Astrocyte of the spinal cord (primary cell): ENCODE data around the gene SMC3.

Experiments
- DNase-seq: peaks from one replicate; pipeline ENCODE4 v3.0.0; 2011; ENCODE audit warnings: low read depth, low spot score
- H3K4me3 ChIP-seq: 2 replicates; pipeline ENCODE4 v1.5.1; 2011; ENCODE audit warnings: low read depth, mild to moderate bottlenecking, low read length, moderate library complexity
- in situ Hi-C: cut with HindIII; loops from 2 replicates; pipeline ENCODE4 v1.10.0; 2017; ENCODE audit warnings: low sequenced_read_pairs
- TF ChIP-seq, protein P1 (sequence below): IDR thresholded peaks from 2 replicates; pipeline ENCODE4 v1.5.1; 2012; ENCODE audit warnings: low read depth, mild to moderate bottlenecking, low read length, inconsistent platforms

The SMC3 gene

DNA sequence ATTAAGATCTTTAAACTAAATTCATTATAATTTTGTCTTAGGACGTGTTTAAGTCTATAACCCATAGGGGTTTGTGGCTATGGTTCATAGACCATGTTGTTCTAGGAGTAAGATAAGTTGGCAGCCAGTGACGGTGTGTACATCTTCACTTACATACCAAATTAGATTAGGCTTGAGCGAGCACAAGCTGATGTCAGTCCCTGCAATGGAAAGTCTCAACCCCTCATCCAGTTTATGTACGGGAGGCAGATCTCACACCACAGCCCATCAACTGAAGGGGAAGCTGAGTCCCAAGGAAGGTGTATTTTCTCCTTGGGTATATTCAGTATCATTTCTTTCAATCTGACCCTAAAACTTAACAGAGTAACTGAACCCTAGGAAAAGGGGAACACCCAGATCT is 5.1 kb upstream of the SMC3 start:
- H3K4me3 ChIP-seq = no peak overlapping the region
- TF ChIP-seq, protein P1, sequence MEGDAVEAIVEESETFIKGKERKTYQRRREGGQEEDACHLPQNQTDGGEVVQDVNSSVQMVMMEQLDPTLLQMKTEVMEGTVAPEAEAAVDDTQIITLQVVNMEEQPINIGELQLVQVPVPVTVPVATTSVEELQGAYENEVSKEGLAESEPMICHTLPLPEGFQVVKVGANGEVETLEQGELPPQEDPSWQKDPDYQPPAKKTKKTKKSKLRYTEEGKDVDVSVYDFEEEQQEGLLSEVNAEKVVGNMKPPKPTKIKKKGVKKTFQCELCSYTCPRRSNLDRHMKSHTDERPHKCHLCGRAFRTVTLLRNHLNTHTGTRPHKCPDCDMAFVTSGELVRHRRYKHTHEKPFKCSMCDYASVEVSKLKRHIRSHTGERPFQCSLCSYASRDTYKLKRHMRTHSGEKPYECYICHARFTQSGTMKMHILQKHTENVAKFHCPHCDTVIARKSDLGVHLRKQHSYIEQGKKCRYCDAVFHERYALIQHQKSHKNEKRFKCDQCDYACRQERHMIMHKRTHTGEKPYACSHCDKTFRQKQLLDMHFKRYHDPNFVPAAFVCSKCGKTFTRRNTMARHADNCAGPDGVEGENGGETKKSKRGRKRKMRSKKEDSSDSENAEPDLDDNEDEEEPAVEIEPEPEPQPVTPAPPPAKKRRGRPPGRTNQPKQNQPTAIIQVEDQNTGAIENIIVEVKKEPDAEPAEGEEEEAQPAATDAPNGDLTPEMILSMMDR = no peak
- DNase-seq = no peak
- in situ Hi-C loops = loop anchor here (25.0 kb wide), 1 partner anchor 250 kb away; the partner anchor contains the start of gene SMNDC1

DNA sequence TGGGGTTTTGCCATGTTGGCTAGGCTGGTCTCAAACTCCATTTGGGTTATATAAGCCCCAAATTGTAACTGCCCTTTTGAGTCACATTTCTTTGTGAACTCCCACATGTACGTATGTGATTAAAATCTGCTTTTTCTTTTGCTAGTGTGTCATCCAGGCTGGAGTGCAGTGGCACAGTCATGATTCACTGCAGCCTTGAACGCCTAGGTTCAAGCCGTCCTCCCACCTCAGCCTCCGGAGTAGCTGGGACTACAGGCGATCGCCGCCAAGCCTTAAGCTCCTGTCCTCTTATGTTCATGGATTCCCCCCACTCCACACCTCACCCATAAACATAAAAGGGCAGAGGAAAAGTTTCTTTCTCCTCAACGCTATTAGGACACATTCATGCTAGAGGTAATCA is 4.4 kb upstream of the SMC3 start:
- TF ChIP-seq, protein P1 = no peak
- in situ Hi-C loops = loop anchor here (25.0 kb wide), 1 partner anchor 251 kb away; the partner anchor contains the start of gene SMNDC1
- no peak overlapping the region for H3K4me3 ChIP-seq
- no peak for DNase-seq

DNA sequence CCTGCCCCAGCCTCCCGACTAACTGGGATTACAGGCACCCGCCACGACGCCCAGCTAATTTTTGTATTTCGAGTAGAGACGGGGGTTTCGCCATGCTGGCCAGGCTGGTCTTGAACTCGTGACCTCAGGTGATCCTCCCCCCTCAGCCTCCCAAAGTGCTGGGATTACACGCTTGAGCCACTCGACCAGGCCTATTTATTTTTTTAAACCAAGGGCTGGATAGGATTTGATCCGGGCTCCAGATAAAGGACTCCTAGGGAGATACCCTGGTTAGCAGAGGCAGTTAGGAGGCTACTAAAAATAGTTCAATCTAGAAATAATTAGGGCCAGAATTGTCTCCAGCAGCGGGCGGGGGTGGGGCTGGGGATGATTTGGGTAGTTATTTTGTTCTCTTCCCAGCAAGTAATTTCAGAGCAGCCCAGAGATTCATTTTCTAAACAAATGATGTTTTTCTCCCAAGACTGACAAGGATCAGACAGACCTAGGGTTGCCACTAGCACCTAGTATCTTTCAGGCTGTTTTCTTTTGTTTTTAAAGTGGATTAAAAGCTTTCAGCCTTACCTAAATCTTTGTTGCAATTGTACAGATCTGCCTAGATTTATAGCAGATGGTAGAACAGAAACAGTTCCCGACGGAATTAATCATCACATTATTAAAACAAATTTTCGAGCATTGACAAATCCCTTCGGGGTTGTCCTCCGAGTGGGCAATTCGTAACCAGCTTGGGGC is 859 bp upstream of the SMC3 start:
- no peak for DNase-seq
- TF ChIP-seq, protein P1 = no peak
- in situ Hi-C loops = loop anchor here (25.0 kb wide), 1 partner anchor 254 kb away; the partner anchor contains the start of gene SMNDC1
- H3K4me3 ChIP-seq = peak overlapping the region; percentile 78

DNA sequence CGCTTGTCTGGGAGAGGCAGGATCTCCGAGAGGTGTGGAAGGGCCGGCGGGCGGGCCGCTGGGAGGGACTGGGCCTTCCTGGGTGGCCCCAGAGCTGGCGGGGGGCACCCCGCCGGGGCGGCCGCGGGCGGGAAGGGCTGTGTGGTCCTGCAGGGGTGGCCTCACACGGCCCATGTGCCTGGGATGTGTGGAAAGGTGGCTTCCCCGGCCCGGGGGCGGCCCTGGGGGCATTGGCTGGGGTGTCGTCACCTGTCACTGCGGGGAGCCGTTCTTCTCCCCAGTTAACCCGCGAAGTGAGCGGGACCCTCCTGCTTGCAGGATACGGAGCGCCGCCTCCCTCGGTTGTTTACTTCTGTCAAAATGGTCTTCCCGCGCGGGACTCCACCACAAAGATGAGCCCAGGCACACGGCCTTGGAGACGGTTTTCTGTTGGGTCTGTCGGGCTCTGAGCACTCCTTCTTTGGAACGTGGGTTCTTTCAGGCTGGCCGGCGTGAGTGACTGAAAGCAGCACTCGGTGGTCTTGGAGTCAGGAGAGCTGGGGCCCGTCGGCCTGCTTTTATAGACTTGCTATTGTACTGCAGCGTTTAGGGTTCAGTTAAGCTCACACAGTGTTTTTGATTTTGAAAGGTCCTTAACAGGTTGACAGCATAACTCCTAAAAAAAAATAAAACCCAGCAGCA is 700 bp downstream of the SMC3 start:
- peak overlapping the region; percentile 78 for H3K4me3 ChIP-seq
- in situ Hi-C loops = loop anchor here (25.0 kb wide), 1 partner anchor 256 kb away; the partner anchor contains the start of gene SMNDC1
- DNase-seq = peak; percentile 13
- TF ChIP-seq, protein P1 = no peak

DNA sequence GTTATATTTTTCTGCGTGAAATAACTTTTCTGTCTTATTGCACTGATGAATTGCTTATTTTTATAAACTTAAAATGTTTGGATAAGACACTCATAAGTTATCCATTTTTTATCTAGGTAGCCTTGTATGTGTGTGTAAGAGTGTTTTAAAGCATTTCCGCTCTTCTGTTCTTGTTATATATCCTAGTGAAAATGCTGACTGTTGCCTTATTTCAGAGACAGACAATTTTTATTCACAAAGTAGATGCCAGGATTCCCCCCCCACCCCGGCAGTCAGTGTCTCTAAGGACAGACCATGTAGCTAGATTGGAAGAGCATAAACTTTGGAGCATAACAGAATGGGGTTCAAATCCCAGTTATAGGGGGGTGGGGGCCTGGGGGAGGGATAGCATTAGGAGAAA is 1.6 kb downstream of the SMC3 start:
- TF ChIP-seq, protein P1 = no peak
- in situ Hi-C loops = loop anchor here (25.0 kb wide), 1 partner anchor 257 kb away; the partner anchor contains the start of gene SMNDC1
- no peak overlapping the region for H3K4me3 ChIP-seq
- DNase-seq = no peak

DNA sequence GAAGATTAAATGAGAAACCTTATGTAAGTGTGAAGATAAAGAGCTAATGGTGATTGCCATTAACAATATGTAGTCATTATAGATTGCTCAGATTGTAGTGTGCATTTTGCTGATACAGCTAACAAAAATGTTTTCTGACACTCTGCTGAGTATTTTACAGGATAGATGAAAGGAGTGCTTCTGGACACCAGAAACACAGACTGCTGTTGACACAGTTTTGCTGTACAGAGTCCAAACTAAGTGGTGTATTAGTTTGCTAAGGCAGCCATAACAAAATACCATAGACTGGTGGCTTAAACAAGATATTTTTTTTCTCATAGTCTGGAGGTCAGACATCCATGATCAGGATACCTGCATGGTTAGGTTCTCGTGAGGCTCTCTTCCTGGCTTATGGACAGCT is 2.2 kb downstream of the SMC3 start:
- no peak overlapping the region for H3K4me3 ChIP-seq
- TF ChIP-seq, protein P1 = no peak
- in situ Hi-C loops = loop anchor here (25.0 kb wide), 1 partner anchor 257 kb away; the partner anchor contains the start of gene SMNDC1
- no peak for DNase-seq
